HG02642 (cell line): ENCODE measurements around the gene PRKG1.

Experiments used
- ATAC-seq: cut with Tn5 transposase; IDR thresholded peaks from one replicate; pipeline ENCODE4 v1.9.1; 2021; ENCODE audit warnings: mild to moderate bottlenecking; ENCODE audit not compliant: unreplicated experiment, poor library complexity

The PRKG1 gene

GRCh38 chr10:51214207-51215196 lies 140.2 kb downstream of the PRKG1 start:
- no peak for ATAC-seq

- no peak for ATAC-seq
Measured at GRCh38 chr10:51215951-51216834, 141.9 kb downstream of the PRKG1 start.

GRCh38 chr10:51217505-51217904 lies 143.2 kb downstream of the PRKG1 start:
- ATAC-seq: no peak

- no peak for ATAC-seq
Measured at GRCh38 chr10:51224671-51225161, 150.4 kb downstream of the PRKG1 start.

- ATAC-seq: no peak
Measured at GRCh38 chr10:51227897-51228713, 153.8 kb downstream of the PRKG1 start.

- no peak for ATAC-seq
Measured at GRCh38 chr10:51228714-51229100, 154.4 kb downstream of the PRKG1 start.

GRCh38 chr10:51230887-51231585 lies 156.7 kb downstream of the PRKG1 start:
- ATAC-seq: no peak

- ATAC-seq: no peak
Measured at GRCh38 chr10:51231754-51232153, 157.5 kb downstream of the PRKG1 start.

- no peak for ATAC-seq
Measured at GRCh38 chr10:51233337-51234100, 159.2 kb downstream of the PRKG1 start.

GRCh38 chr10:51235865-51236264 lies 161.6 kb downstream of the PRKG1 start:
- ATAC-seq: no peak

GRCh38 chr10:51239006-51239405 lies 164.7 kb downstream of the PRKG1 start:
- ATAC-seq: no peak

GRCh38 chr10:51241461-51241860 lies 167.2 kb downstream of the PRKG1 start:
- ATAC-seq: no peak

GRCh38 chr10:51242393-51242792 lies 168.1 kb downstream of the PRKG1 start:
- no peak for ATAC-seq

- ATAC-seq: no peak
Measured at GRCh38 chr10:51244309-51244708, 170.0 kb downstream of the PRKG1 start.

- ATAC-seq: no peak
Measured at GRCh38 chr10:51244748-51245490, 170.6 kb downstream of the PRKG1 start.

- no peak for ATAC-seq
Measured at GRCh38 chr10:51246156-51246555, 171.9 kb downstream of the PRKG1 start.

- no peak for ATAC-seq
Measured at GRCh38 chr10:51250278-51250920, 176.1 kb downstream of the PRKG1 start.

- no peak for ATAC-seq
Measured at GRCh38 chr10:51251110-51251509, 176.8 kb downstream of the PRKG1 start.
